Lower leg skin (tissue), 3 donors: ENCODE measurements around the gene ABHD16B.

Source experiments
- CTCF ChIP-seq, 3 donors: fragments of 450-650 bp; IDR thresholded peaks; one replicate each; pipeline ENCODE4 v1.5.1; 2016; ENCODE audit warnings: antibody characterized with exemption in 3 of 3, mild to moderate bottlenecking in 3 of 3, moderate library complexity in 2 of 3
- POLR2A ChIP-seq, 2 donors: fragments of 450-650 bp; IDR thresholded peaks; one replicate each; pipeline ENCODE4 v1.6.1; 2016 to 2017; ENCODE audit warnings: antibody characterized with exemption in 2 of 2, mild to moderate bottlenecking in 1 of 2, moderate library complexity in 1 of 2

- TF ChIP-seq POLR2A (IDR thresholded peaks at IDR 0.05) (no peak), CTCF (IDR thresholded peaks at IDR 0.05) (no peak)
Observed at GRCh38 chr20:63821811-63822210, 39.5 kb upstream of the ABHD16B start.
